Sigmoid colon (tissue), 3 donors: Measurements from ENCODE around the gene MAML3.

ENCODE experiments used
- CTCF ChIP-seq, 4 experiments: fragments of 450-650 bp in 3 of 4; fragments of 200-600 bp in 1 of 4; IDR thresholded peaks; one replicate each; pipeline ENCODE4 v1.5.1; 2016 to 2019; ENCODE audit warnings: antibody characterized with exemption in 4 of 4, mild to moderate bottlenecking in 3 of 4, moderate library complexity in 2 of 4
- POLR2A ChIP-seq, 2 donors: fragments of 450-650 bp; IDR thresholded peaks; one replicate each; pipeline ENCODE4 v1.6.1; 2016; ENCODE audit warnings: antibody characterized with exemption in 2 of 2, mild to moderate bottlenecking in 2 of 2, moderate library complexity in 2 of 2

GRCh38 chr4:140112576-140112975 is 41.4 kb downstream of the MAML3 start:
- TF ChIP-seq CTCF (IDR thresholded peaks at IDR 0.05) (no peak), POLR2A (IDR thresholded peaks at IDR 0.05) (no peak)
